Peyer's patch (tissue), 4 donors: ENCODE measurements around the gene SGCA.

Experiments
- CTCF ChIP-seq, 6 experiments: fragments of 450-650 bp in 4 of 6; fragments of 200-600 bp in 2 of 6; sonication (generic) in 1 of 6; IDR thresholded peaks; one replicate each; pipeline ENCODE4 v1.5.1; 2017 to 2019; ENCODE audit warnings: antibody characterized with exemption in 6 of 6, mild to moderate bottlenecking in 3 of 6, moderate library complexity in 1 of 6
- POLR2A ChIP-seq, 2 donors: fragments of 450-650 bp; IDR thresholded peaks; one replicate each; pipeline ENCODE4 v1.5.1; 2017; ENCODE audit warnings: antibody characterized with exemption in 2 of 2, mild to moderate bottlenecking in 2 of 2, moderate library complexity in 2 of 2

- no peak for TF ChIP-seq POLR2A (IDR thresholded peaks at IDR 0.05)
- no peak for TF ChIP-seq CTCF (IDR thresholded peaks at IDR 0.05)
These were observed 16.8 kb upstream of the SGCA start for GRCh38 chr17:50149091-50149416.
